H1 (cell line): ENCODE results near the gene KRT27. TPM values are rescaled to one million over a fixed set of nuclear protein-coding genes. Genes with fewer than 3 reads are reported as not detected.
A peak's percentile ranks its signal among the peaks of the same experiment; 100 is the strongest.

Source experiments
- CTCF ChIA-PET: fragments of 300-600 bp; sonication (Branson Sonifier 250); formaldehyde crosslinking; loops from one replicate; lab custom pipeline; 2021; ENCODE audit not compliant: partially characterized antibody; lab: Charles Lee
- POLR2A ChIA-PET: fragments of 300-600 bp; sonication (Branson Sonifier 250); formaldehyde crosslinking; loops from one replicate; lab custom pipeline; 2021; ENCODE audit warnings: inconsistent platforms; ENCODE audit not compliant: partially characterized antibody; lab: Charles Lee
- DNase-seq, 2 experiments: peaks; one replicate each; pipeline versions ENCODE4 v3.0.0 to v3.0.0-alpha.2; 2010 to 2022; ENCODE audit warnings: low spot score in 2 of 2, low read depth in 1 of 2, mixed read lengths in 1 of 2
- FAIRE-seq: peaks from 2 replicates; lab custom pipeline; 2011; peaks lifted over from hg19 to GRCh38; lab: Jason Lieb, UNC
- H2AFZ ChIP-seq: 2 replicates; pipeline ENCODE4 v1.8.1; 2012; ENCODE audit warnings: low read length, inconsistent platforms
- H2AK5ac ChIP-seq: 2 replicates; pipeline ENCODE4 v1.6.1; 2013; ENCODE audit warnings: low read depth, low read length
- H2BK120ac ChIP-seq: replicated peaks from 2 replicates; pipeline ENCODE3; 2013; ENCODE audit warnings: low read depth, low read length, inconsistent platforms
- H2BK12ac ChIP-seq: 2 replicates; pipeline ENCODE4 v1.6.1; 2013; ENCODE audit warnings: low read depth, low read length
- H2BK15ac ChIP-seq: 2 replicates; pipeline ENCODE4 v1.6.1; 2013; ENCODE audit warnings: low read length
- H2BK20ac ChIP-seq: 2 replicates; pipeline ENCODE4 v1.6.1; 2013; ENCODE audit warnings: low read length
- H2BK5ac ChIP-seq: 2 replicates; pipeline ENCODE4 v1.6.1; 2013; ENCODE audit warnings: low read depth, low read length
- H3K14ac ChIP-seq: 2 replicates; pipeline ENCODE4 v1.6.1; 2013; ENCODE audit warnings: inconsistent platforms; ENCODE audit not compliant: insufficient read length
- H3K18ac ChIP-seq: 2 replicates; pipeline ENCODE4 v1.6.1; 2013; ENCODE audit warnings: low read length; ENCODE audit errors: extremely low read depth
- H3K23ac ChIP-seq: 2 replicates; pipeline ENCODE4 v1.6.1; 2013; ENCODE audit warnings: inconsistent platforms; ENCODE audit not compliant: insufficient read length
- H3K23me2 ChIP-seq: 2 replicates; pipeline ENCODE4 v1.6.1; 2013; ENCODE audit warnings: low read depth, low read length
- H3K27ac ChIP-seq: 2 replicates; pipeline ENCODE4 v1.6.1; 2011; ENCODE audit warnings: low read depth, low read length, inconsistent platforms
- H3K27me3 ChIP-seq, 4 experiments: replicated peaks in 1 of 4; 1 replicate in 1 of 4; 2 replicates in 3 of 4; pipeline versions ENCODE4 v1.6.1 to v1.8.1; 2011 to 2013; ENCODE audit warnings: low read length in 3 of 4, mild to moderate bottlenecking in 3 of 4, inconsistent platforms in 2 of 4, mixed read lengths in 2 of 4, moderate library complexity in 1 of 4; ENCODE audit not compliant: control insufficient read depth in 3 of 4, insufficient read depth in 3 of 4; ENCODE audit errors: extremely low read depth in 1 of 4
- H3K36me3 ChIP-seq, 4 experiments: 2 replicates each; pipeline versions ENCODE4 v1.6.1 to v1.8.1; 2011 to 2013; ENCODE audit warnings: mild to moderate bottlenecking in 4 of 4, low read length in 3 of 4, moderate library complexity in 2 of 4, control low read depth in 1 of 4, inconsistent platforms in 1 of 4; ENCODE audit not compliant: insufficient read depth in 4 of 4, control insufficient read depth in 2 of 4
- H3K4ac ChIP-seq: replicated peaks from 2 replicates; pipeline ENCODE3; 2013; ENCODE audit warnings: low read length, low read depth, mixed read lengths, inconsistent platforms; ENCODE audit not compliant: insufficient read length
- H3K4me1 ChIP-seq, 4 experiments: replicated peaks in 1 of 4; 1 replicate in 1 of 4; 2 replicates in 3 of 4; pipeline versions ENCODE4 v1.6.1 to v1.8.1; 2011 to 2013; ENCODE audit warnings: low read length in 3 of 4, inconsistent platforms in 2 of 4, mixed read lengths in 1 of 4; ENCODE audit not compliant: insufficient read depth in 4 of 4, control insufficient read depth in 3 of 4
- H3K4me2 ChIP-seq, 2 experiments: 2 replicates each; pipeline versions ENCODE4 v1.6.1 to v1.8.1; 2011 to 2013; ENCODE audit warnings: low read depth in 2 of 2, low read length in 2 of 2, control low read depth in 1 of 2, inconsistent platforms in 1 of 2, mild to moderate bottlenecking in 1 of 2; ENCODE audit not compliant: insufficient read depth in 1 of 2
- H3K4me3 ChIP-seq, 4 experiments: fragments of 200-600, 300-600 bp in 1 of 4; sonication (generic), shearing (Covaris generic), sonication (Bioruptor Twin) in 1 of 4; 2 replicates each; pipeline versions ENCODE4 v1.5.1 to v1.8.1; 2011 to 2016; ENCODE audit warnings: low read length in 4 of 4, low read depth in 3 of 4, control low read depth in 2 of 4, inconsistent platforms in 2 of 4, mild to moderate bottlenecking in 2 of 4, mixed read lengths in 1 of 4, moderate library complexity in 1 of 4; ENCODE audit not compliant: insufficient read depth in 2 of 4; ENCODE audit errors: extremely low read depth in 1 of 4
- H3K56ac ChIP-seq: replicated peaks from 2 replicates; pipeline ENCODE3; 2013; ENCODE audit warnings: low read depth, mild to moderate bottlenecking, mixed read lengths, low read length, inconsistent platforms; ENCODE audit not compliant: insufficient read length
- H3K79me1 ChIP-seq: 2 replicates; pipeline ENCODE4 v1.6.1; 2013; ENCODE audit warnings: low read depth, low read length, control low read depth
- H3K79me2 ChIP-seq, 2 experiments: 2 replicates each; pipeline versions ENCODE4 v1.6.1 to v1.8.1; 2012 to 2013; ENCODE audit warnings: low read length in 2 of 2, mild to moderate bottlenecking in 2 of 2, inconsistent platforms in 1 of 2; ENCODE audit not compliant: insufficient read depth in 2 of 2, control insufficient read depth in 1 of 2
- H3K9ac ChIP-seq, 4 experiments: replicated peaks in 1 of 4; 1 replicate in 1 of 4; 2 replicates in 3 of 4; pipeline versions ENCODE4 v1.6.1 to v1.8.1; 2011 to 2013; ENCODE audit warnings: low read depth in 3 of 4, low read length in 3 of 4, control low read depth in 2 of 4, mild to moderate bottlenecking in 2 of 4, moderate library complexity in 2 of 4, inconsistent platforms in 1 of 4; ENCODE audit errors: extremely low read depth in 1 of 4
- H3K9me3 ChIP-seq, 2 experiments: 2 replicates each; pipeline versions ENCODE4 v1.6.1 to v1.8.1; 2012 to 2013; ENCODE audit warnings: mild to moderate bottlenecking in 2 of 2, moderate library complexity in 2 of 2, control low read depth in 1 of 2, inconsistent platforms in 1 of 2, low read depth in 1 of 2, low read length in 1 of 2, mixed read lengths in 1 of 2; ENCODE audit not compliant: insufficient read depth in 2 of 2
- H4K20me1 ChIP-seq, 2 experiments: replicated peaks in 1 of 2; 2 replicates each; pipeline versions ENCODE3 to v1.8.1; 2011 to 2013; ENCODE audit warnings: inconsistent platforms in 2 of 2, low read length in 2 of 2, mild to moderate bottlenecking in 1 of 2; ENCODE audit not compliant: insufficient read depth in 2 of 2, control insufficient read depth in 1 of 2
- H4K5ac ChIP-seq: 2 replicates; pipeline ENCODE4 v1.6.1; 2013; ENCODE audit warnings: low read length, low read depth, mixed read lengths, inconsistent platforms; ENCODE audit not compliant: insufficient read length
- H4K8ac ChIP-seq: 2 replicates; pipeline ENCODE4 v1.8.0; 2013; ENCODE audit warnings: mild to moderate bottlenecking, moderate library complexity, low read length, inconsistent platforms; ENCODE audit not compliant: insufficient read depth; ENCODE audit errors: extremely low read depth
- H4K91ac ChIP-seq: replicated peaks from 2 replicates; pipeline ENCODE3; 2013; ENCODE audit warnings: low read length, mixed read lengths, inconsistent platforms; ENCODE audit not compliant: insufficient read length
- CHD1 ChIP-seq: IDR thresholded peaks from 2 replicates; pipeline ENCODE4 v1.6.1; 2012; ENCODE audit warnings: low read depth, low read length, improper control_type of control experiment
- CTBP2 ChIP-seq: IDR thresholded peaks from 2 replicates; pipeline ENCODE4 v1.7.0; 2011; ENCODE audit warnings: borderline replicate concordance, mild to moderate bottlenecking, moderate library complexity, mixed read lengths, low read length; ENCODE audit not compliant: insufficient read depth, insufficient read length
- NANOG ChIP-seq: IDR thresholded peaks from 2 replicates; pipeline ENCODE4 v1.6.1; 2011; ENCODE audit warnings: low read length, low read depth, mild to moderate bottlenecking, inconsistent platforms; ENCODE audit not compliant: insufficient read depth, poor library complexity, severe bottlenecking
- NRF1 ChIP-seq: IDR thresholded peaks from 2 replicates; pipeline ENCODE4 v1.6.1; 2011; ENCODE audit warnings: mild to moderate bottlenecking, low read depth, low read length, improper control_type of control experiment
- POLR2AphosphoS5 ChIP-seq: IDR thresholded peaks from 2 replicates; pipeline ENCODE4 v1.6.1; 2011; ENCODE audit warnings: low read depth, low read length
- RFX5 ChIP-seq: IDR thresholded peaks from 2 replicates; pipeline ENCODE4 v1.6.1; 2011; ENCODE audit warnings: low read depth, low read length, improper control_type of control experiment, borderline replicate concordance
- SIN3A ChIP-seq, 2 experiments: IDR thresholded peaks in 1 of 2; conservative IDR thresholded peaks in 1 of 2; 2 replicates each; pipeline ENCODE4 v1.6.1; 2011 to 2012; ENCODE audit warnings: low read length in 2 of 2, improper control_type of control experiment in 1 of 2, low read depth in 1 of 2, mild to moderate bottlenecking in 1 of 2
- SIX5 ChIP-seq: IDR thresholded peaks from 2 replicates; pipeline ENCODE4 v1.6.1; 2011; ENCODE audit warnings: mild to moderate bottlenecking, low read depth, low read length
- SP1 ChIP-seq: IDR thresholded peaks from 2 replicates; pipeline ENCODE4 v1.6.1; 2011; ENCODE audit warnings: low read depth, low read length
- SP2 ChIP-seq: IDR thresholded peaks from 2 replicates; pipeline ENCODE4 v1.6.1; 2012; ENCODE audit warnings: mild to moderate bottlenecking, low read length, inconsistent platforms
- USF2 ChIP-seq: IDR thresholded peaks from 2 replicates; pipeline ENCODE4 v1.6.1; 2011; ENCODE audit warnings: low read length, improper control_type of control experiment
- WGBS, 2 experiments: shearing (Covaris generic) in 1 of 2; methylation state at CpG; one replicate each; pipeline versions ENCODE4 v1.1.6 to v1.1.7; 2013 to 2015; ENCODE audit warnings: low lambda C conversion rate in 2 of 2, mixed read lengths in 2 of 2, inconsistent platforms in 1 of 2, low coverage in 1 of 2, missing lambda C conversion rate in 1 of 2; ENCODE audit not compliant: insufficient replicate concordance in 2 of 2, insufficient coverage in 1 of 2, insufficient read length in 1 of 2; ENCODE audit errors: extremely low coverage in 1 of 2, missing lambda C conversion rate in 1 of 2; 5-methylcytosine and 5-hydroxymethylcytosine counted together
- polyA plus RNA-seq, 7 experiments: library from polyadenylated mRNA; depleted of rRNA in 3 of 7; stranded (reverse) in 5 of 7; unstranded in 2 of 7; fragments of >200 nt in 5 of 7; fragments of 200-250 nt in 2 of 7; gene quantifications; 1 replicate in 5 of 7; 2 replicates in 1 of 7; 4 replicates in 1 of 7; pipeline versions ENCODE4 v1.2.1 to v1.2.3, GENCODE V29; 2011 to 2013; ENCODE audit warnings: missing spikeins in 2 of 7, mixed read lengths in 2 of 7
- total RNA-seq: library from RNA; stranded (reverse); fragmentation: NEBNext Ultra II Directional; extraction: Animal tissue kit (Norgen Biotek cat#: 25700); gene quantifications from 2 replicates; pipeline ENCODE4 v1.2.1, GENCODE V29; 2021

Gene KRT27
- total and polyA plus RNA-seq, 2 of the 8 experiments (the other 6 are each of a cell fraction or from before 2014, with no cell fraction given) = not detected

- Histone ChIP-seq H4K20me1 (no peaks in the 10 kb centered on the region), H4K8ac (no peak overlapping the region), H2BK15ac (no peak overlapping the region), H2BK12ac (no peak overlapping the region), H3K23me2 (no peaks in the 10 kb centered on the region), H3K56ac (no peak overlapping the region), H2AFZ (0 out of 2 replicates have a peak overlapping the region, but pooled peaks have one; percentile 6), H2AK5ac (no peak overlapping the region), H3K79me1 (no peaks in the 10 kb centered on the region), H4K5ac (no peak overlapping the region), H3K27me3 (peaks cover 0 to 3% (median 1%) of the 10 kb centered on the region in 4 experiments; a peak in 3 of 7 replicates), H2BK5ac (no peak overlapping the region), H3K9ac (no peak overlapping the region), H3K4me1 (no peaks in the 10 kb centered on the region), H3K27ac (no peak overlapping the region), H3K4me2 (no peak overlapping the region), H2BK20ac (no peak overlapping the region), H3K18ac (no peak overlapping the region), H3K9me3 (no peaks in the 10 kb centered on the region), H3K79me2 (no peaks in the 10 kb centered on the region), H3K14ac (no peak overlapping the region), H3K4me3 (no peak overlapping the region), H2BK120ac (no peak overlapping the region), H3K23ac (no peak overlapping the region), H3K4ac (no peak overlapping the region), H4K91ac (no peak overlapping the region), H3K36me3 (no peaks in the 10 kb centered on the region)
- ChIA-PET POLR2A (no interaction called here), CTCF (interaction anchor here (1.0 kb wide), 1 partner anchor 28 kb away, joined by 3 read pairs; no protein-coding TSS in a partner anchor)
- no peak for TF ChIP-seq SP2
- no peak for TF ChIP-seq CHD1
- TF ChIP-seq NANOG = no peak
- no peak for TF ChIP-seq USF2
- no peak for TF ChIP-seq SIN3A (conservative IDR thresholded peaks at IDR 0.05 in 1 of 2, IDR thresholded peaks at IDR 0.05 in 1 of 2; ENCODE audit: low read depth in 1 of 2, low read length in 2 of 2)
- TF ChIP-seq SIX5 = no peak
- TF ChIP-seq RFX5 = no peak
- no peak for TF ChIP-seq NRF1
- TF ChIP-seq CTBP2 = no peak
- no peak for TF ChIP-seq SP1
- TF ChIP-seq POLR2AphosphoS5 = no peak
- DNase-seq (no peak), FAIRE-seq (no peak)
- 80% methylated on average over 4 of the region's 4 CpGs; no CpG with 5 or more reads in 1 of the 2 experiments for WGBS, 2 experiments
Measured at GRCh38 chr17:40775945-40776344, 6.4 kb downstream of the KRT27 start.
